SH-SY5Y (cell line): Measurements from ENCODE around the gene MYH7B.

Experiments used
- GATA2 ChIP-seq: IDR thresholded peaks from 2 replicates; pipeline ENCODE4 v1.6.1; 2011; ENCODE audit warnings: mild to moderate bottlenecking, low read depth, low read length
- GATA3 ChIP-seq: IDR thresholded peaks from 2 replicates; pipeline ENCODE4 v1.6.1; 2011; ENCODE audit warnings: low read depth, mild to moderate bottlenecking, low read length, moderate library complexity

DNA sequence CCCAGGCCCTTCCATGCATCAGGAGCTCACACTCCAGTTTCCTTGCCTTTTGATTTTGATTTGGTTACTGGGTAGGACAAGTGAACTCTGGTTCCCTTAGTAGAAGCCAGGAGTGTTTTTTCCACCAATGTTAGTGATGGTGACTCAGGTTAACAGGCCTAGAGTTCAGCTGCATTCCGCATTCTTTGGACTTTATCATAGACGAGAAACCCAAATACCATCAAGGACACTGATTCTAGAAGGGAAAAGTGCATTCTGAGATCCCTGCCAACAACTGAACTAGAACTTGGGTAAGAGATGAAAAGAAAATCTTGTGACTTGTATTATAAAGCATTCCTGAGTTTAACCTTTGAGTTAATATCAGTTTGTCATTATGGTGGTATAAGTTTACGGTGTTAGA is 9.0 kb upstream of the MYH7B start:
- TF ChIP-seq GATA2: no peak
- no peak for TF ChIP-seq GATA3
